Dermis microvascular lymphatic vessel endothelial cell (primary cell): ENCODE data around the gene JAM3. TPM values are rescaled to one million over a fixed set of nuclear protein-coding genes. Genes with fewer than 3 reads are reported as not detected.
"Not testable (repeated sequence)": the region's sequence is repeated elsewhere in the genome, so short reads cannot be mapped to it uniquely, and the experiment has no call there.

Experiments
- DNase-seq, 2 donors: peaks; one replicate each; pipeline versions ENCODE4 v3.0.0 to v3.0.0-alpha.2; 2010; ENCODE audit warnings: low read depth in 2 of 2
- total RNA-seq: library from RNA; depleted of rRNA; stranded (reverse); fragments of >200 nt; gene quantifications from 2 replicates; pipeline ENCODE4 v1.2.1, GENCODE V29; 2014

The JAM3 gene
- total RNA-seq, 1 donor from 2014 or later: 15.8 TPM

GRCh38 chr11:134100171-134100570 is 31.3 kb downstream of the JAM3 start:
- DNase-seq: no peak

- DNase-seq: no peak
Measured at GRCh38 chr11:134101282-134101681, 32.4 kb downstream of the JAM3 start.

- DNase-seq: no peak
Measured at GRCh38 chr11:134110252-134110815, 41.5 kb downstream of the JAM3 start.

- DNase-seq: not testable (repeated sequence)
Measured at GRCh38 chr11:134113787-134114186, 44.9 kb downstream of the JAM3 start.

GRCh38 chr11:134116210-134116609 is 47.3 kb downstream of the JAM3 start:
- DNase-seq: no peak

GRCh38 chr11:134118006-134118405 is 49.1 kb downstream of the JAM3 start:
- DNase-seq: no peak

- peak in 1 of 2 donors; percentile 20 for DNase-seq
Measured at GRCh38 chr11:134119094-134119493, 50.2 kb downstream of the JAM3 start.

GRCh38 chr11:134120143-134120850 is 51.4 kb downstream of the JAM3 start:
- DNase-seq: peak in 1 of 2 donors; percentile 59

GRCh38 chr11:134120921-134121526 is 52.2 kb downstream of the JAM3 start:
- peak in 1 of 2 donors; percentile 76 for DNase-seq

- peak in 1 of 2 donors; percentile 57 for DNase-seq
Measured at GRCh38 chr11:134124660-134125451, 56.0 kb downstream of the JAM3 start.

GRCh38 chr11:134125507-134125906 is 56.6 kb downstream of the JAM3 start:
- peak in 1 of 2 donors; percentile 30 for DNase-seq

- peak in 1 of 2 donors; percentile 76 for DNase-seq
Measured at GRCh38 chr11:134126217-134126822, 57.4 kb downstream of the JAM3 start.

GRCh38 chr11:134131628-134132244 is 62.9 kb downstream of the JAM3 start:
- DNase-seq: no peak

GRCh38 chr11:134132808-134133207 is 63.9 kb downstream of the JAM3 start:
- DNase-seq: no peak

GRCh38 chr11:134134167-134134566 is 65.3 kb downstream of the JAM3 start:
- no peak for DNase-seq

- no peak for DNase-seq
Measured at GRCh38 chr11:134138376-134138775, 69.5 kb downstream of the JAM3 start.

- DNase-seq: no peak
Measured at GRCh38 chr11:134139303-134139872, 70.5 kb downstream of the JAM3 start.

- peak; percentile 60 to 82 for DNase-seq
Measured at GRCh38 chr11:134139873-134140331, 71.0 kb downstream of the JAM3 start.

GRCh38 chr11:134140961-134141490 is 72.2 kb downstream of the JAM3 start:
- DNase-seq: no peak

- DNase-seq: no peak
Measured at GRCh38 chr11:134142536-134142935, 73.7 kb downstream of the JAM3 start.
